Central memory CD8-positive, alpha-beta T cell (primary cell): ENCODE results near the gene SMIM13.

ENCODE experiments used
- ATAC-seq: fragments of 150-1000 bp; cut with Tn5 transposase; replicated peaks from 2 replicates; pipeline ENCODE4 v1.10.0; 2022; ENCODE audit warnings: mild to moderate bottlenecking, moderate FRiP score, moderate number of reproducible peaks; ENCODE audit not compliant: poor library complexity, severe bottlenecking; ENCODE audit errors: extremely low read depth
- DNase-seq, 2 donors: peaks; one replicate each; pipeline ENCODE4 v3.0.0; 2021; ENCODE audit warnings: low spot score in 2 of 2
- H3K27ac Mint-ChIP-seq: one replicate; pipeline ENCODE4 v1.8.0; 2022; ENCODE audit warnings: low read depth, mild to moderate bottlenecking, moderate library complexity, mixed read lengths
- H3K27me3 Mint-ChIP-seq: one replicate; pipeline ENCODE4 v1.8.0; 2022; ENCODE audit warnings: mixed read lengths
- H3K36me3 Mint-ChIP-seq: one replicate; pipeline ENCODE4 v1.8.0; 2022; ENCODE audit warnings: mild to moderate bottlenecking, moderate library complexity, mixed read lengths; ENCODE audit not compliant: insufficient read depth
- H3K4me1 Mint-ChIP-seq: one replicate; pipeline ENCODE4 v1.8.0; 2022; ENCODE audit warnings: mixed read lengths
- H3K4me3 Mint-ChIP-seq: one replicate; pipeline ENCODE4 v1.8.0; 2022; ENCODE audit warnings: mild to moderate bottlenecking, moderate library complexity, mixed read lengths
- H3K9me3 Mint-ChIP-seq: one replicate; pipeline ENCODE4 v1.8.0; 2022; ENCODE audit warnings: mixed read lengths

The SMIM13 gene

DNA sequence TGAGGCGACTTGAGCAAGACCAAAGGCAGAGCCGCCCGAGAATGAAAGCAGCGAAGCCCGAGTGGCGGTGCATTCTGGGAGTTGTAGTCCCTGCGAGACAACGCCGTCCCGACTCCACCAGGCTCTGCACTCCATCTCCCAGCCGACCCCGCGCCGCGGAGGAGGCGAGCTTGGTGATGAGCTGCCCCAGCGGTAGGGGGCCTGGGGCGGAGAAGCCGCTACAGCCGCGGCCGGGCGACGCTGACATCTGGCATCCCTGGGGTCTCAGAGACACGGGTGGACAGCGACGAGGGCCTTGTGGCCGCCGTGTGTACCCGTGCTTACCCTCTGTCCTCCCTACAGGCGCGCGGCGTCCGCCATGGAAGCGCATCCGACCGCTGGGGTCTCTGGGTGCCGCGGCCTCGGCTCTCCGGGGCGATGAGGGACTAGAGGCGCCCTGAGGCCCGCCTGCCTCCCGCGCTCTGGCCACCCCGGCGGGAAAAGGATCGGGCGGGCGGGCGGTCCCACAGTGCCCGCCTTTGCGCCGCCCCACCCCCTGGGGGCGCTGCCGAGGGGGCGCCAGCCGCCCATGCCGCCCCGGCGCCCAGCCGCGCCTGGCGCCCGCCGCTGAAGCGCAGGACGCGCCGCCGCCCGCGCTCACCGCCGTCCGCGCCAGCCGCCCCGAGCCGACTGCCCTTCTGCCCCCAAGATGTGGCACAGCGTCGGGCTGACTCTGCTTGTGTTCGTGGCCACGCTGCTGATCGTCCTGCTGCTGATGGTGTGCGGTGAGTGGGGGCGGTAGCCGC is at the start of gene SMIM13:
SMIM13 (plus strand) TSS at position 209 of the 785 bp plus-strand sequence; CDS start at position 689, 480 bp downstream.
- no peaks in the 10 kb centered on the region for H3K9me3 Mint-ChIP-seq
- peak within 1 kb of the TSS; percentile 96 for H3K27ac Mint-ChIP-seq

GRCh38 chr6:11043961-11044711 is 49.5 kb upstream of the SMIM13 start, which contains the start of gene ELOVL2:
ELOVL2 (minus strand) TSS chr6:11044305; CDS start chr6:11044230, 75 bp downstream.
- Mint-ChIP-seq H3K27me3 (peaks cover 89% of the 10 kb centered on the region), H3K36me3 (peaks cover 2% of the 10 kb centered on the region), H3K9me3 (no peaks in the 10 kb centered on the region), H3K4me3 (peak within 1 kb of the TSS; percentile 69), H3K27ac (no peak within 1 kb of the TSS), H3K4me1 (peaks cover 10% of the 10 kb centered on the region)
- ATAC-seq (peak; percentile 46), DNase-seq (no peak)

More for the DNA sequence above, at the start of gene SMIM13:
- no peaks in the 10 kb centered on the region for H3K27me3 Mint-ChIP-seq
- DNase-seq (peak; percentile 89 to 93), ATAC-seq (peak; percentile 92)
- peak within 1 kb of the TSS; percentile 96 for H3K4me3 Mint-ChIP-seq
- peaks cover 6% of the 10 kb centered on the region for H3K36me3 Mint-ChIP-seq
- H3K4me1 Mint-ChIP-seq: peaks cover 43% of the 10 kb centered on the region

DNA sequence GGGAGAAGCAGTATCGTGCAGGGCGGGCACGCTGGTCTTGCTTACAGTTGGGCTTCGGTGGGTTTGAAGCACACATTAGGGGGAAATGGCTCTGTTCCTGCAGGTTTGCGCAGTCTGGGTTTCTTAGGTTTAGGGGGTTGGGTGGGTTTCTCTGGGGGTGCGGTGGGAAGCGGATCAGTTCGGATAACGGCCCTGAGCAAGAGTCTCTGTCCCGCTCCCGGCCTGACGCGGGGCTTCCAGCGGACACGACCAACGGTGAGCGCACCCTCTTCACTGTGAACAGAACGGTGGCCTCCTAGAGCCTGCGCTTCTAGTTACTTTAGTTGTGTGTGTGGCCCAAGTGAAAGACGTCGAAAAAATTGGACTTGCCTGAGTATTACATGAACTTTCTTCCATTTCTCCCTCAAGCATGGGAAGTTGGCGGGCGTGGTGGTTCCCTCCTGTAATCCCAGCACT is 48.9 kb upstream of the SMIM13 start:
- Mint-ChIP-seq H3K4me3 (peak overlapping the region; percentile 69), H3K27me3 (peaks cover 89% of the 10 kb centered on the region), H3K27ac (no peak overlapping the region), H3K36me3 (peaks cover 2% of the 10 kb centered on the region), H3K9me3 (no peaks in the 10 kb centered on the region), H3K4me1 (peaks cover 10% of the 10 kb centered on the region)
- DNase-seq (no peak), ATAC-seq (no peak)

GRCh38 chr6:11050731-11051130 is 42.9 kb upstream of the SMIM13 start:
- no peak overlapping the region for H3K4me3 Mint-ChIP-seq
- DNase-seq: no peak
- no peaks in the 10 kb centered on the region for H3K9me3 Mint-ChIP-seq
- H3K4me1 Mint-ChIP-seq: no peaks in the 10 kb centered on the region
- no peak overlapping the region for H3K27ac Mint-ChIP-seq
- no peaks in the 10 kb centered on the region for H3K36me3 Mint-ChIP-seq
- ATAC-seq: no peak
- peaks cover 77% of the 10 kb centered on the region for H3K27me3 Mint-ChIP-seq

DNA sequence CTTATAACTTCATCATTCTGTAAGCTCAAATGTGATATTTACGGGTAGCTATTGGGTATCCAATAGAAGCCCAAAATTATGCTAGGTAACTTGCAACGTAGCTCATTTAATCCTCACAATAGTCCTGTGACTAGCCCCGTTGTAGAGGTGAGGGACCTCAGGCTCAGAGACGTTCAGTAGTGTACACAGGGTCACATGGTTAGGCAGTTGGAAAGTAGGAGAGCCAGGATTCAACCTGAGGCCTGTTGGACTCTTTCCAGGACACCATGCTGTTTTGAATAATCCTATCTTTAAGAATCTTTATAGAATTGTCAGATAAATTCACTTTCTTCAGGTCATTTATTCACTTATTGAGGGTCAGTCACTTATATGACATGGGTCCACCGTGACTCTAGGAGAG is 40.3 kb upstream of the SMIM13 start:
- DNase-seq (no peak), ATAC-seq (no peak)
- Mint-ChIP-seq H3K27ac (no peak overlapping the region), H3K27me3 (peaks cover 53% of the 10 kb centered on the region), H3K36me3 (no peaks in the 10 kb centered on the region), H3K4me3 (no peak overlapping the region), H3K4me1 (no peaks in the 10 kb centered on the region), H3K9me3 (no peaks in the 10 kb centered on the region)

GRCh38 chr6:11054722-11055121 is 38.9 kb upstream of the SMIM13 start:
- no peak for ATAC-seq
- DNase-seq: no peak
- no peaks in the 10 kb centered on the region for H3K36me3 Mint-ChIP-seq
- peaks cover 39% of the 10 kb centered on the region for H3K27me3 Mint-ChIP-seq
- no peak overlapping the region for H3K27ac Mint-ChIP-seq
- H3K4me1 Mint-ChIP-seq: no peaks in the 10 kb centered on the region
- H3K4me3 Mint-ChIP-seq: no peak overlapping the region
- H3K9me3 Mint-ChIP-seq: no peaks in the 10 kb centered on the region

- no peaks in the 10 kb centered on the region for H3K36me3 Mint-ChIP-seq
- no peak overlapping the region for H3K4me3 Mint-ChIP-seq
- no peaks in the 10 kb centered on the region for H3K4me1 Mint-ChIP-seq
- no peaks in the 10 kb centered on the region for H3K9me3 Mint-ChIP-seq
- peaks cover 34% of the 10 kb centered on the region for H3K27me3 Mint-ChIP-seq
- DNase-seq (no peak), ATAC-seq (no peak)
- H3K27ac Mint-ChIP-seq: no peak overlapping the region
Measured at GRCh38 chr6:11055127-11055627, 38.5 kb upstream of the SMIM13 start.

- ATAC-seq (no peak), DNase-seq (no peak)
- Mint-ChIP-seq H3K27ac (no peak overlapping the region), H3K4me1 (no peaks in the 10 kb centered on the region), H3K9me3 (no peaks in the 10 kb centered on the region), H3K27me3 (peaks cover 31% of the 10 kb centered on the region), H3K4me3 (no peak overlapping the region), H3K36me3 (no peaks in the 10 kb centered on the region)
Measured at GRCh38 chr6:11056871-11057270, 36.8 kb upstream of the SMIM13 start.

DNA sequence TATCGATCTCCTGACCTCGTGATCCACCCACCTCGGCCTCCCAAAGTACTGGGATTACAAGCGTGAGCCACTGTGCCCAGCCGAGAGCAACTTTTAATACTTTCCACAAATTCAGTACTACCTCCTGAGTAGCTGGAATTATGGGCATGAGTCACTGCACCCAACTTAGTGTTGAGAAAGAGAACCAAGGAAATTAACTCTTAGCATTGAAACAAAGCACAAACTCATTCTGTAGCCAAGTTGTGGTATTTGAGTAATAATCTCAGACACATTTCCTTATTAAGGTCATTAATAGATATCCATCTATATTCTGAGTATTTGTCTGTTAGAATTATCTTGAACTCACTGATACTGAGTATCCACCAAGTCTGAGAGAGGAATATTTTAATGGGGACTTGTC is 35.2 kb upstream of the SMIM13 start:
- DNase-seq (no peak), ATAC-seq (no peak)
- Mint-ChIP-seq H3K9me3 (no peaks in the 10 kb centered on the region), H3K4me1 (no peaks in the 10 kb centered on the region), H3K36me3 (no peaks in the 10 kb centered on the region), H3K4me3 (no peak overlapping the region), H3K27me3 (peaks cover 27% of the 10 kb centered on the region), H3K27ac (no peak overlapping the region)

DNA sequence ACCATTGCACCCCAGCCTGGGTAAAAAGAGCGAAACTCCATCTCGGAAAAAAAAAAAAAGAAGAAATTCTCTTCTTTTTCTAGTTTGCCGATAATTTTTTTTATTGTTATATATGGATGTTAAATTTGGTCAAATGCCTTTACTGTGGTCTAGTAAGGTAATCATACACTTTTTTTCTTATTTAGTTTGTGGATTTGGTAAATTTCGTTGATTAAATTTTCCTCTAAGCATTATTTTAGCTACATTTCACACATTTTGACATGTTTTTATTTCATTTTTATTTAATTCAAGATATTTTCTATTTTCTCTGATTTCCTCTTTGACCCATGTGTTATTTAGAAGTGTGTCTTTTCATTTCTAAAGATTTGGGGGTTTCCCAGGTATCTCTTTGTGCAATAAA is 31.6 kb upstream of the SMIM13 start:
- ATAC-seq (no peak), DNase-seq (no peak)
- H3K4me1 Mint-ChIP-seq: no peaks in the 10 kb centered on the region
- H3K4me3 Mint-ChIP-seq: no peak overlapping the region
- H3K27me3 Mint-ChIP-seq: peaks cover 29% of the 10 kb centered on the region
- H3K27ac Mint-ChIP-seq: no peak overlapping the region
- H3K9me3 Mint-ChIP-seq: no peaks in the 10 kb centered on the region
- H3K36me3 Mint-ChIP-seq: no peaks in the 10 kb centered on the region

DNA sequence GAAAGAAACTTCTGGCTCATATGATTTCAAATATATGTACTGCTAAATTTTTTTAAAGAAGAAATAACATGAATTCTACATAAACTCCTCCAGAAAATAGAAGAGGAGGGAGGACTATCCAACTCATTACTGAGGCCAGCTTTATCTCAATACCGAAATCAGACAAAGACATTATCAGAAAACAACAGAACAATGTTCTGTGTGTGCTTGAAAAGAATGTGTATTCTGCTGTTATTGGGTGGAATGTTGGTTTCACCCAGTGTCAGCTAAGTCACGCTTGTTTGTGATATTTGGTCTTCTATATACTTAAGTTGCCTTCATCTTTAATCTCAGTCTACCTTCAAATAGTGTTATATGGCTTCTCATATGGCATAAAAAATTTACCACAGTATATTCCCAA is 30.9 kb upstream of the SMIM13 start:
- DNase-seq: no peak
- H3K27ac Mint-ChIP-seq: no peak overlapping the region
- peaks cover 29% of the 10 kb centered on the region for H3K27me3 Mint-ChIP-seq
- H3K9me3 Mint-ChIP-seq: no peaks in the 10 kb centered on the region
- H3K4me1 Mint-ChIP-seq: no peaks in the 10 kb centered on the region
- no peak overlapping the region for H3K4me3 Mint-ChIP-seq
- no peak for ATAC-seq
- H3K36me3 Mint-ChIP-seq: no peaks in the 10 kb centered on the region

DNA sequence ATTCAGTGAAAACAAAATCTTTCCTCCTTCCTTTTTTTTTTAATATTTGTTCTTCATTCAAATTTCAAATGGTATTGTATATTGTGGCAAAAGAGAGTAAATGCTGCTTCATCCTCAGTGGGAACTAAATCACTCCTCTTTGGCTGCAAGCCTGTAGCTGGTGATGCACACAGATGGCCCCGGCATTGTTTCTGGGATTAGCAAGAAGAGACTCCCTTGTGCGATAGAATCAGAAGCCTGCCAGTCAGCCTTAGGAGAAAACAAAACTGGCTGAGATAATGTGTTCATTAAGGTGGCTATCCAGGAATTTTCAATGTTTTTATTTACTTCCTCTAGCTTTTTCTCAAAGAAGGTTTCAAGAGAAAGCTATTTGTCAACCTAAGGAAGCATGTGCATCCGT is 28.8 kb upstream of the SMIM13 start:
- H3K9me3 Mint-ChIP-seq: no peaks in the 10 kb centered on the region
- peaks cover 29% of the 10 kb centered on the region for H3K27me3 Mint-ChIP-seq
- no peak for ATAC-seq
- DNase-seq: no peak
- H3K27ac Mint-ChIP-seq: no peak overlapping the region
- no peaks in the 10 kb centered on the region for H3K4me1 Mint-ChIP-seq
- no peaks in the 10 kb centered on the region for H3K36me3 Mint-ChIP-seq
- H3K4me3 Mint-ChIP-seq: no peak overlapping the region
